T1000 (cell line): ENCODE results near the gene COG4.

Experiments
- DNase-seq: peaks from one replicate; lab custom pipeline; 2025; ENCODE audit warnings: mixed read lengths; lab: John Stamatoyannopoulos, UW

COG4 gene

GRCh38 chr16:70434484-70435260 lies 88.7 kb downstream of the COG4 start:
- no peak for DNase-seq

GRCh38 chr16:70433458-70434103 lies 89.8 kb downstream of the COG4 start:
- no peak for DNase-seq

GRCh38 chr16:70432723-70433457 lies 90.5 kb downstream of the COG4 start:
- DNase-seq, result no peak

GRCh38 chr16:70432356-70432722 lies 91.0 kb downstream of the COG4 start:
- DNase-seq, result no peak

- no peak for DNase-seq
Observed at GRCh38 chr16:70430667-70431536, 92.5 kb downstream of the COG4 start.
